ENCODE measurements around the gene C8G.

DNA sequence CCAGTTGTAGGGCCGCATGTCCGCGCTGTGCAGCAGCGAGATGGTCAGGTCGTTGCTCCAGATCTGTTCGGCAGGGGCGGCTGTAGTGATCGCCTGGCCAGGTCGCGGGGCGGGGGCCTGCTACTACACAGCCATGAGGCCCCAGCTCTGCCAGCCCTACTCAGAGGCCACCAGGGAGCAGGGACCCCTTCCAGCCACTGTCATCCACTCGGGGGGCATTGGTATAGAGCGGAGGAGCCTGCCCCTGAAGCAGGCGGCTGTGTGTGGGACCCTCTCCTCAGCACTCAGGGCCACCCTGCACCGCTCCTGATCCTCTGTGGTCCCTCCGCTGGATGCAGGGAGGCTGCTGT is 2.2 kb upstream of the C8G start:
- TF ChIP-seq POLR2A (IDR thresholded peaks at IDR 0.05; ENCODE audit: low read depth, low read length) (no peak), POLR2AphosphoS5 (IDR thresholded peaks at IDR 0.05; ENCODE audit: low read depth, low read length) (no peak), TAF1 (IDR thresholded peaks at IDR 0.05; ENCODE audit: borderline replicate concordance, low read depth, low read length) (no peak)
